SJSA1 (cell line): ENCODE data around the gene FNDC10. TPM values are rescaled to one million over a fixed set of nuclear protein-coding genes. Genes with fewer than 3 reads are reported as not detected.
A peak's percentile ranks its signal among the peaks of the same experiment; 100 is the strongest.

Experiments used
- DNase-seq, 2 experiments: peaks; one replicate each; pipeline ENCODE4 v3.0.0-alpha.2; 2015 to 2020; ENCODE audit warnings: low spot score in 2 of 2, low read depth in 1 of 2
- H3K27ac ChIP-seq: fragments of 250-450 bp; sonication (Bioruptor Pico); 2 replicates; pipeline ENCODE4 v1.5.1; 2020; ENCODE audit warnings: mild to moderate bottlenecking, moderate library complexity
- H3K27me3 ChIP-seq: fragments of 250-450 bp; sonication (Bioruptor Pico); replicated peaks from 2 replicates; pipeline ENCODE4 v1.5.1; 2020; ENCODE audit warnings: mild to moderate bottlenecking, moderate library complexity
- H3K36me3 ChIP-seq: fragments of 250-450 bp; sonication (Bioruptor Pico); 2 replicates; pipeline ENCODE4 v1.5.1; 2020; ENCODE audit warnings: mild to moderate bottlenecking
- H3K4me1 ChIP-seq: fragments of 250-450 bp; sonication (Bioruptor Pico); replicated peaks from 2 replicates; pipeline ENCODE4 v1.6.1; 2021; ENCODE audit warnings: mild to moderate bottlenecking
- H3K4me3 ChIP-seq: fragments of 250-450 bp; sonication (Bioruptor Pico); 2 replicates; pipeline ENCODE4 v1.5.1; 2020; ENCODE audit warnings: mild to moderate bottlenecking
- H3K9me3 ChIP-seq: fragments of 250-450 bp; sonication (Bioruptor Pico); replicated peaks from 2 replicates; pipeline ENCODE4 v1.5.1; 2020; ENCODE audit warnings: mild to moderate bottlenecking
- total RNA-seq: library from RNA; depleted of rRNA; stranded (reverse); fragments of >200 nt; shearing (Covaris generic); gene quantifications from 2 replicates; pipeline ENCODE4 v1.2.3, GENCODE V29; 2014

FNDC10 gene
- total RNA-seq, 1 experiment from 2014 or later = 0.76 TPM

GRCh38 chr1:1623631-1624442, 23.9 kb upstream of the FNDC10 start:
- Histone ChIP-seq H3K4me1 (no peaks in the 10 kb centered on the region), H3K27me3 (no peaks in the 10 kb centered on the region), H3K4me3 (no peak overlapping the region), H3K9me3 (no peaks in the 10 kb centered on the region), H3K27ac (no peak overlapping the region), H3K36me3 (peaks cover 8% of the 10 kb centered on the region; the same call in 1 of the 2 replicates)
- DNase-seq = no peak

- Histone ChIP-seq H3K36me3 (peaks cover 10% of the 10 kb centered on the region), H3K4me3 (no peak overlapping the region), H3K9me3 (no peaks in the 10 kb centered on the region), H3K4me1 (no peaks in the 10 kb centered on the region), H3K27ac (no peak overlapping the region), H3K27me3 (no peaks in the 10 kb centered on the region)
- no peak for DNase-seq
Observed at GRCh38 chr1:1623181-1623630, 23.3 kb upstream of the FNDC10 start.

- H3K36me3 ChIP-seq = peaks cover 12% of the 10 kb centered on the region
- H3K4me3 ChIP-seq = no peak overlapping the region
- no peak overlapping the region for H3K27ac ChIP-seq
- H3K4me1 ChIP-seq = no peaks in the 10 kb centered on the region
- no peaks in the 10 kb centered on the region for H3K9me3 ChIP-seq
- H3K27me3 ChIP-seq = no peaks in the 10 kb centered on the region
- DNase-seq = no peak
Observed at GRCh38 chr1:1622788-1623094, 22.8 kb upstream of the FNDC10 start.

GRCh38 chr1:1622010-1622787, 22.3 kb upstream of the FNDC10 start:
- H3K36me3 ChIP-seq = peaks cover 16% of the 10 kb centered on the region
- no peaks in the 10 kb centered on the region for H3K9me3 ChIP-seq
- H3K4me3 ChIP-seq = no peak overlapping the region
- no peak for DNase-seq
- no peaks in the 10 kb centered on the region for H3K27me3 ChIP-seq
- H3K27ac ChIP-seq = no peak overlapping the region
- no peaks in the 10 kb centered on the region for H3K4me1 ChIP-seq

GRCh38 chr1:1621173-1622009, 21.5 kb upstream of the FNDC10 start:
- peaks cover 16% of the 10 kb centered on the region for H3K36me3 ChIP-seq
- peaks cover under 1% of the 10 kb centered on the region; the same call in 1 of the 2 replicates for H3K9me3 ChIP-seq
- no peaks in the 10 kb centered on the region for H3K27me3 ChIP-seq
- no peak overlapping the region for H3K4me3 ChIP-seq
- H3K4me1 ChIP-seq = peaks cover 6% of the 10 kb centered on the region
- no peak overlapping the region for H3K27ac ChIP-seq
- DNase-seq = no peak

- no peak overlapping the region for H3K27ac ChIP-seq
- no peaks in the 10 kb centered on the region for H3K27me3 ChIP-seq
- H3K4me1 ChIP-seq = peaks cover 8% of the 10 kb centered on the region
- H3K9me3 ChIP-seq = peaks cover 6% of the 10 kb centered on the region
- no peak for DNase-seq
- H3K4me3 ChIP-seq = no peak overlapping the region
- peaks cover 23% of the 10 kb centered on the region for H3K36me3 ChIP-seq
Observed at GRCh38 chr1:1620433-1621139, 20.7 kb upstream of the FNDC10 start.

GRCh38 chr1:1619917-1620361, 20.0 kb upstream of the FNDC10 start:
- Histone ChIP-seq H3K4me1 (peaks cover 8% of the 10 kb centered on the region), H3K9me3 (peaks cover 6% of the 10 kb centered on the region), H3K36me3 (peaks cover 26% of the 10 kb centered on the region), H3K27ac (no peak overlapping the region), H3K4me3 (no peak overlapping the region), H3K27me3 (no peaks in the 10 kb centered on the region)
- DNase-seq = no peak

GRCh38 chr1:1618396-1619068, 18.6 kb upstream of the FNDC10 start:
- Histone ChIP-seq H3K27me3 (no peaks in the 10 kb centered on the region), H3K9me3 (peaks cover 6% of the 10 kb centered on the region), H3K36me3 (peaks cover 26% of the 10 kb centered on the region), H3K4me3 (no peak overlapping the region), H3K27ac (no peak overlapping the region), H3K4me1 (peaks cover 17% of the 10 kb centered on the region)
- no peak for DNase-seq

GRCh38 chr1:1617925-1618324, 18.0 kb upstream of the FNDC10 start:
- no peak overlapping the region for H3K4me3 ChIP-seq

GRCh38 chr1:1617516-1617915, 17.6 kb upstream of the FNDC10 start:
- H3K4me1 ChIP-seq = peaks cover 17% of the 10 kb centered on the region
- H3K36me3 ChIP-seq = peaks cover 26% of the 10 kb centered on the region
- H3K4me3 ChIP-seq = no peak overlapping the region
- H3K27ac ChIP-seq = no peak overlapping the region
- H3K9me3 ChIP-seq = peaks cover 6% of the 10 kb centered on the region
- DNase-seq = no peak
- H3K27me3 ChIP-seq = no peaks in the 10 kb centered on the region

More at GRCh38 chr1:1617925-1618324, 18.0 kb upstream of the FNDC10 start:
- H3K27me3 ChIP-seq = no peaks in the 10 kb centered on the region
- H3K9me3 ChIP-seq = peaks cover 6% of the 10 kb centered on the region
- no peak for DNase-seq
- H3K27ac ChIP-seq = no peak overlapping the region
- peaks cover 17% of the 10 kb centered on the region for H3K4me1 ChIP-seq
- H3K36me3 ChIP-seq = peaks cover 26% of the 10 kb centered on the region

- no peak for DNase-seq
- Histone ChIP-seq H3K4me1 (peaks cover 17% of the 10 kb centered on the region), H3K27ac (no peak overlapping the region), H3K9me3 (peaks cover 6% of the 10 kb centered on the region), H3K4me3 (peak overlapping the region; percentile 97), H3K27me3 (no peaks in the 10 kb centered on the region), H3K36me3 (peaks cover 26% of the 10 kb centered on the region)
Observed at GRCh38 chr1:1616838-1617237, 16.9 kb upstream of the FNDC10 start.

GRCh38 chr1:1616045-1616790, 16.3 kb upstream of the FNDC10 start:
- H3K4me3 ChIP-seq = peak overlapping the region; percentile 97
- DNase-seq = no peak
- H3K9me3 ChIP-seq = peaks cover 6% of the 10 kb centered on the region
- H3K36me3 ChIP-seq = peaks cover 26% of the 10 kb centered on the region
- H3K27me3 ChIP-seq = no peaks in the 10 kb centered on the region
- H3K4me1 ChIP-seq = peaks cover 17% of the 10 kb centered on the region
- H3K27ac ChIP-seq = peak overlapping the region; percentile 99
